GM08714 (cell line): Measurements from ENCODE around the gene LMX1A.

Source experiments
- H3K4me3 ChIP-seq: fragments of 200-500 bp; sonication (Bioruptor generic); 2 replicates; pipeline ENCODE4 v1.5.1; 2014; ENCODE audit warnings: mild to moderate bottlenecking, low read length, inconsistent platforms
- ZNF274 ChIP-seq: IDR thresholded peaks from 2 replicates; pipeline ENCODE4 v1.6.1; 2012; ENCODE audit warnings: mild to moderate bottlenecking, low read depth, low read length

LMX1A gene

GRCh38 chr1:165241321-165241720 is 115.2 kb downstream of the LMX1A start:
- H3K4me3 ChIP-seq, result no peak overlapping the region
- no peak for TF ChIP-seq ZNF274

- H3K4me3 ChIP-seq, result no peak overlapping the region
- no peak for TF ChIP-seq ZNF274
Measured at GRCh38 chr1:165240492-165240891, 116.0 kb downstream of the LMX1A start.

GRCh38 chr1:165239873-165240272 is 116.6 kb downstream of the LMX1A start:
- no peak for TF ChIP-seq ZNF274
- no peak overlapping the region for H3K4me3 ChIP-seq

- TF ChIP-seq ZNF274, result no peak
- H3K4me3 ChIP-seq, result no peak overlapping the region
Measured at GRCh38 chr1:165235777-165236291, 120.7 kb downstream of the LMX1A start.

- no peak for TF ChIP-seq ZNF274
- H3K4me3 ChIP-seq, result no peak overlapping the region
Measured at GRCh38 chr1:165235155-165235776, 121.2 kb downstream of the LMX1A start.

GRCh38 chr1:165234149-165234548 is 122.4 kb downstream of the LMX1A start:
- H3K4me3 ChIP-seq, result no peak overlapping the region
- no peak for TF ChIP-seq ZNF274

- H3K4me3 ChIP-seq, result no peak overlapping the region
- TF ChIP-seq ZNF274, result no peak
Measured at GRCh38 chr1:165228676-165229075, 127.8 kb downstream of the LMX1A start.

GRCh38 chr1:165228111-165228655 is 128.3 kb downstream of the LMX1A start:
- TF ChIP-seq ZNF274, result no peak
- no peak overlapping the region for H3K4me3 ChIP-seq

GRCh38 chr1:165226326-165226725 is 130.2 kb downstream of the LMX1A start:
- no peak for TF ChIP-seq ZNF274
- H3K4me3 ChIP-seq, result no peak overlapping the region

- no peak for TF ChIP-seq ZNF274
- H3K4me3 ChIP-seq, result no peak overlapping the region
Measured at GRCh38 chr1:165225650-165226049, 130.9 kb downstream of the LMX1A start.

GRCh38 chr1:165225062-165225461 is 131.5 kb downstream of the LMX1A start:
- TF ChIP-seq ZNF274, result no peak
- no peak overlapping the region for H3K4me3 ChIP-seq

GRCh38 chr1:165224504-165224903 is 132.0 kb downstream of the LMX1A start:
- no peak for TF ChIP-seq ZNF274
- no peak overlapping the region for H3K4me3 ChIP-seq

- no peak overlapping the region for H3K4me3 ChIP-seq
- no peak for TF ChIP-seq ZNF274
Measured at GRCh38 chr1:165222580-165222979, 133.9 kb downstream of the LMX1A start.

GRCh38 chr1:165218731-165219130 is 137.8 kb downstream of the LMX1A start:
- no peak overlapping the region for H3K4me3 ChIP-seq
- no peak for TF ChIP-seq ZNF274

GRCh38 chr1:165217958-165218357 is 138.6 kb downstream of the LMX1A start:
- H3K4me3 ChIP-seq, result no peak overlapping the region
- no peak for TF ChIP-seq ZNF274

- TF ChIP-seq ZNF274, result no peak
- H3K4me3 ChIP-seq, result no peak overlapping the region
Measured at GRCh38 chr1:165216254-165216653, 140.3 kb downstream of the LMX1A start.
